Breast epithelium (tissue), 4 donors: ENCODE results near the gene ANGEL1. TPM values are rescaled to one million over a fixed set of nuclear protein-coding genes. Genes with fewer than 3 reads are reported as not detected.

Source experiments
- DNase-seq, 2 donors: peaks; one replicate each; pipeline ENCODE4 v3.0.0-alpha.2; 2019; ENCODE audit warnings: low spot score in 2 of 2
- H3K27ac ChIP-seq, 2 donors: fragments of 200-600 bp; sonication (generic) in 1 of 2; one replicate each; pipeline ENCODE4 v1.5.1; 2016 to 2019; ENCODE audit warnings: mild to moderate bottlenecking in 1 of 2
- H3K27me3 ChIP-seq, 2 donors: fragments of 200-600 bp; sonication (generic) in 1 of 2; one replicate each; pipeline versions ENCODE4 v1.5.1 to v1.6.0; 2017 to 2019; ENCODE audit warnings: control low read depth in 1 of 2, mild to moderate bottlenecking in 1 of 2
- H3K36me3 ChIP-seq: fragments of 200-600 bp; one replicate; pipeline ENCODE4 v1.5.1; 2019
- H3K4me1 ChIP-seq, 2 donors: fragments of 200-600 bp; sonication (generic); one replicate each; pipeline ENCODE4 v1.5.1; 2016 to 2019; ENCODE audit warnings: control low read depth in 1 of 2
- H3K4me3 ChIP-seq, 3 donors: fragments of 200-600 bp; sonication (generic); 1 replicate in 2 of 3; 2 replicates in 1 of 3; pipeline ENCODE4 v1.5.1; 2016 to 2019; ENCODE audit warnings: mild to moderate bottlenecking in 3 of 3, moderate library complexity in 2 of 3
- H3K9me3 ChIP-seq, 2 donors: fragments of 200-600 bp; sonication (generic) in 1 of 2; one replicate each; pipeline ENCODE4 v1.5.1; 2016 to 2019; ENCODE audit warnings: control low read depth in 1 of 2
- CTCF ChIP-seq, 3 donors: fragments of 450-650 bp; IDR thresholded peaks; one replicate each; pipeline ENCODE4 v1.5.1; 2016 to 2017; ENCODE audit warnings: antibody characterized with exemption in 3 of 3, mild to moderate bottlenecking in 3 of 3, moderate library complexity in 3 of 3
- POLR2A ChIP-seq: fragments of 450-650 bp; IDR thresholded peaks from one replicate; pipeline ENCODE4 v1.6.1; 2016; ENCODE audit warnings: antibody characterized with exemption, mild to moderate bottlenecking, moderate library complexity
- POLR2AphosphoS5 ChIP-seq, 3 donors: sonication (generic); formaldehyde crosslinking; IDR thresholded peaks; one replicate each; pipeline ENCODE4 v1.6.1; 2017; ENCODE audit warnings: antibody characterized with exemption in 3 of 3
- intact Hi-C: fragments of 100-400 bp; cut with DNase I; formaldehyde crosslinking; loops from one replicate; pipeline ENCODE4 v1.15.1; 2023; ENCODE audit warnings: low total_unique reads
- total RNA-seq, 3 donors: library from RNA; depleted of rRNA; stranded (reverse); fragments of >200 nt; gene quantifications; one replicate each; pipeline ENCODE4 v1.1.0, GENCODE V29; 2016

Gene ANGEL1
- total RNA-seq, 3 donors from 2014 or later = 18.6 to 30.5 (median 24.7) TPM

- Histone ChIP-seq H3K27ac (no peak overlapping the region), H3K9me3 (no peaks in the 10 kb centered on the region), H3K36me3 (no peaks in the 10 kb centered on the region), H3K4me3 (no peak overlapping the region), H3K4me1 (peaks cover 0 to 6% of the 10 kb centered on the region in 2 donors), H3K27me3 (no peaks in the 10 kb centered on the region)
- intact Hi-C loops = no loop called here
- TF ChIP-seq POLR2AphosphoS5 (IDR thresholded peaks at IDR 0.05) = no peak
- no peak for TF ChIP-seq CTCF (IDR thresholded peaks at IDR 0.05)
- no peak for TF ChIP-seq POLR2A
- peak in 1 of 2 donors; percentile 10 for DNase-seq
These were observed 41.9 kb downstream of the ANGEL1 start for GRCh38 chr14:76770521-76771436.

GRCh38 chr14:76769636-76770292 lies 42.9 kb downstream of the ANGEL1 start:
- no peak for TF ChIP-seq CTCF (IDR thresholded peaks at IDR 0.05)
- no peak for TF ChIP-seq POLR2AphosphoS5 (IDR thresholded peaks at IDR 0.05)
- TF ChIP-seq POLR2A = no peak
- Histone ChIP-seq H3K27me3 (no peaks in the 10 kb centered on the region), H3K36me3 (no peaks in the 10 kb centered on the region), H3K4me3 (no peak overlapping the region), H3K4me1 (peaks cover 0 to 6% of the 10 kb centered on the region in 2 donors), H3K9me3 (no peaks in the 10 kb centered on the region), H3K27ac (no peak overlapping the region)
- intact Hi-C loops = no loop called here
- DNase-seq = peak in 1 of 2 donors; percentile 3

- H3K9me3 ChIP-seq = no peaks in the 10 kb centered on the region
- H3K27ac ChIP-seq = peak overlapping the region in 1 of 2 donors; percentile 68
- H3K4me3 ChIP-seq = no peak overlapping the region
- intact Hi-C loops = no loop called here
- DNase-seq = peak in 1 of 2 donors; percentile 2
- H3K36me3 ChIP-seq = no peaks in the 10 kb centered on the region
- peaks cover 0 to 6% of the 10 kb centered on the region in 2 donors for H3K4me1 ChIP-seq
- no peaks in the 10 kb centered on the region for H3K27me3 ChIP-seq
- TF ChIP-seq POLR2A = no peak
- TF ChIP-seq CTCF (IDR thresholded peaks at IDR 0.05) = no peak
- no peak for TF ChIP-seq POLR2AphosphoS5 (IDR thresholded peaks at IDR 0.05)
These were observed 43.8 kb downstream of the ANGEL1 start for GRCh38 chr14:76768671-76769500.

- Histone ChIP-seq H3K4me1 (peaks cover 0 to 6% of the 10 kb centered on the region in 2 donors), H3K27ac (peak overlapping the region in 1 of 2 donors; percentile 68), H3K27me3 (no peaks in the 10 kb centered on the region), H3K36me3 (no peaks in the 10 kb centered on the region), H3K4me3 (no peak overlapping the region), H3K9me3 (no peaks in the 10 kb centered on the region)
- TF ChIP-seq CTCF (IDR thresholded peaks at IDR 0.05) (no peak), POLR2AphosphoS5 (IDR thresholded peaks at IDR 0.05) (no peak), POLR2A (no peak)
- DNase-seq = peak in 1 of 2 donors; percentile 21
- intact Hi-C loops = no loop called here
These were observed 44.7 kb downstream of the ANGEL1 start for GRCh38 chr14:76767681-76768656.
